ENCODE measurements around the gene RBM20.

Gene RBM20

DNA sequence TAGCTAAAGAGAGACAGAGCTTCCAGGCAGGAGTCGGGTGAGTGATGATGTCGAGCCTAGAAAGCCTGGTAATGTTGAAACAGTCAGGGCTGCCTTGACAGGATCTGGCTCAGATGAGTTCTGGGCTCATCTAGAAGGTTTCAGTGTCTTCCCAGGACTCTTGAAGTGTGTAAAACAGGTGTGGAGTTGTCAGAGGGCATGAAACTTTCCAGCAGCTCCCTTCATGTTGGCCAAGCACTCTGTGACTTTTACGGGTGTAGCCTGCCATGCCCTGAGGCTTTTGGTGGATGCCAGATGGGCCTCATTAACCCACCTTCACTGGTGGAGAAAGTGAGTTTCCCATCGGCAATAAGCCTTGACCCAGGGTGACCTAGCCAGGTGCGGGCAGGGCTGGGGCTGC is 161.2 kb downstream of the RBM20 start:
- Histone ChIP-seq H3K27me3 (ENCODE audit: insufficient read depth, poor library complexity, severe bottlenecking) (no peaks in the 10 kb centered on the region), H3K4me3 (replicated peaks; ENCODE audit: insufficient read depth, low read length) (no peak overlapping the region), H3K27ac (replicated peaks) (no peak overlapping the region)
- no peak for DNase-seq (ENCODE audit: low read depth in 1 of 2, low spot score in 1 of 2)
- TF ChIP-seq POLR2AphosphoS5 (IDR thresholded peaks at IDR 0.05; ENCODE audit: low read depth) (no peak), SPI1 (IDR thresholded peaks at IDR 0.05; ENCODE audit: borderline replicate concordance, low read depth) (no peak), CTCF (IDR thresholded peaks at IDR 0.05; ENCODE audit: insufficient read depth, low read length) (no peak)

- TF ChIP-seq CTCF (IDR thresholded peaks at IDR 0.05; ENCODE audit: insufficient read depth, low read length): no peak
- TF ChIP-seq, protein P1, sequence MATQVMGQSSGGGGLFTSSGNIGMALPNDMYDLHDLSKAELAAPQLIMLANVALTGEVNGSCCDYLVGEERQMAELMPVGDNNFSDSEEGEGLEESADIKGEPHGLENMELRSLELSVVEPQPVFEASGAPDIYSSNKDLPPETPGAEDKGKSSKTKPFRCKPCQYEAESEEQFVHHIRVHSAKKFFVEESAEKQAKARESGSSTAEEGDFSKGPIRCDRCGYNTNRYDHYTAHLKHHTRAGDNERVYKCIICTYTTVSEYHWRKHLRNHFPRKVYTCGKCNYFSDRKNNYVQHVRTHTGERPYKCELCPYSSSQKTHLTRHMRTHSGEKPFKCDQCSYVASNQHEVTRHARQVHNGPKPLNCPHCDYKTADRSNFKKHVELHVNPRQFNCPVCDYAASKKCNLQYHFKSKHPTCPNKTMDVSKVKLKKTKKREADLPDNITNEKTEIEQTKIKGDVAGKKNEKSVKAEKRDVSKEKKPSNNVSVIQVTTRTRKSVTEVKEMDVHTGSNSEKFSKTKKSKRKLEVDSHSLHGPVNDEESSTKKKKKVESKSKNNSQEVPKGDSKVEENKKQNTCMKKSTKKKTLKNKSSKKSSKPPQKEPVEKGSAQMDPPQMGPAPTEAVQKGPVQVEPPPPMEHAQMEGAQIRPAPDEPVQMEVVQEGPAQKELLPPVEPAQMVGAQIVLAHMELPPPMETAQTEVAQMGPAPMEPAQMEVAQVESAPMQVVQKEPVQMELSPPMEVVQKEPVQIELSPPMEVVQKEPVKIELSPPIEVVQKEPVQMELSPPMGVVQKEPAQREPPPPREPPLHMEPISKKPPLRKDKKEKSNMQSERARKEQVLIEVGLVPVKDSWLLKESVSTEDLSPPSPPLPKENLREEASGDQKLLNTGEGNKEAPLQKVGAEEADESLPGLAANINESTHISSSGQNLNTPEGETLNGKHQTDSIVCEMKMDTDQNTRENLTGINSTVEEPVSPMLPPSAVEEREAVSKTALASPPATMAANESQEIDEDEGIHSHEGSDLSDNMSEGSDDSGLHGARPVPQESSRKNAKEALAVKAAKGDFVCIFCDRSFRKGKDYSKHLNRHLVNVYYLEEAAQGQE (IDR thresholded peaks at IDR 0.05; ENCODE audit: insufficient replicate concordance, low read depth): no peak
- TF ChIP-seq SPI1 (IDR thresholded peaks at IDR 0.05; ENCODE audit: borderline replicate concordance, low read depth): no peak
- TF ChIP-seq POLR2AphosphoS5 (IDR thresholded peaks at IDR 0.05; ENCODE audit: low read depth): no peak
- no peak for TF ChIP-seq GABPA (IDR thresholded peaks at IDR 0.05; ENCODE audit: low read depth)
- no peak for DNase-seq (ENCODE audit: low read depth in 1 of 2, low spot score in 1 of 2)
- Histone ChIP-seq H3K27ac (replicated peaks) (no peak overlapping the region), H3K27me3 (ENCODE audit: insufficient read depth, poor library complexity, severe bottlenecking) (no peaks in the 10 kb centered on the region), H3K4me3 (replicated peaks; ENCODE audit: insufficient read depth, low read length) (no peak overlapping the region)
These were observed 162.2 kb downstream of the RBM20 start for GRCh38 chr10:110806335-110806734.

DNA sequence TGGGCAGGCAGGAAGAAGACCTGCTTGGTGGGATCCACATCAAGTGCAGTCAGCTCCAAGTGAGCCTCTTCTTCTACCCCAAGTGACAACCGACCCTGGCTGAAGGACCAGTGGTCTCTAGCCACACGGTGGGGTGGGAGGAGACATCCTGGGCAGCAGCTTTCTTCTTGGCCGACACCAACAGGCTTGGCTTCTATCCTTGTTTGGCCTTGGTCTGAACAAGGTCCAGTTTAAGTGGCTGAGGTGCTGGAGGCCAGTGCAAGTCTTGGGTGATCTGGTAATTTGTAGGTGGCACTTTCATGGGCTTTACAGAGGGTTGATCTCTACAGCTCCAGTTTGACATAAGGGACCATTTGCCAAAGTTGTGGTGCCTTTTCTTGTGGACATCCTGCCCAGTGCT is 164.0 kb downstream of the RBM20 start:
- H3K27ac ChIP-seq (replicated peaks): no peak overlapping the region
- H3K4me3 ChIP-seq (replicated peaks; ENCODE audit: insufficient read depth, low read length): no peak overlapping the region
- DNase-seq (ENCODE audit: low read depth in 1 of 2, low spot score in 1 of 2): no peak
- no peaks in the 10 kb centered on the region for H3K27me3 ChIP-seq (ENCODE audit: insufficient read depth, poor library complexity, severe bottlenecking)
- TF ChIP-seq GABPA (IDR thresholded peaks at IDR 0.05; ENCODE audit: low read depth) (no peak), CTCF (IDR thresholded peaks at IDR 0.05; ENCODE audit: insufficient read depth, low read length) (no peak), POLR2AphosphoS5 (IDR thresholded peaks at IDR 0.05; ENCODE audit: low read depth) (no peak), SPI1 (IDR thresholded peaks at IDR 0.05; ENCODE audit: borderline replicate concordance, low read depth) (no peak)
- TF ChIP-seq, protein P1 (IDR thresholded peaks at IDR 0.05; ENCODE audit: insufficient replicate concordance, low read depth): no peak

DNA sequence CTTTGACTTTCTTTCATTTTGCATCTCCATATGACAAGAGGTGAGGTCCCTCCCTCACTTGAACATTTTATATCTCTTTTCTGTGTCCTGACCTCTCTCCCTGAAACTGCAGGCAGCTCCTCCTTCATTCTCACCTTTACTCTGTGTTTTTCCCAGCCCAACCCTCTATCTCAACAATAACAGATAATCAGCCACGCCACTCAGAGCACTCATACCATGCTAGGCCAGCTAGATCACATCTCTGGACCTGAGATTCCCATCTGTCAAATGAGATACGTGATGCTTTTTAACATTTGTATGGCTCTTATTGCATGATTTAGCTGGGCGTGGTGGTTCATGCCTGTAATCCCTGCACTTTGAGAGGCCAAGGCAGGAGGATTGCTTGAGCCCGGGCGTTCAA is 164.5 kb downstream of the RBM20 start:
- DNase-seq (ENCODE audit: low read depth in 1 of 2, low spot score in 1 of 2): no peak
- H3K4me3 ChIP-seq (replicated peaks; ENCODE audit: insufficient read depth, low read length): no peak overlapping the region
- TF ChIP-seq POLR2AphosphoS5 (IDR thresholded peaks at IDR 0.05; ENCODE audit: low read depth) (no peak), GABPA (IDR thresholded peaks at IDR 0.05; ENCODE audit: low read depth) (no peak), CTCF (IDR thresholded peaks at IDR 0.05; ENCODE audit: insufficient read depth, low read length) (no peak), SPI1 (IDR thresholded peaks at IDR 0.05; ENCODE audit: borderline replicate concordance, low read depth) (no peak)
- TF ChIP-seq, protein P1 (IDR thresholded peaks at IDR 0.05; ENCODE audit: insufficient replicate concordance, low read depth): no peak
- H3K27me3 ChIP-seq (ENCODE audit: insufficient read depth, poor library complexity, severe bottlenecking): no peaks in the 10 kb centered on the region
- H3K27ac ChIP-seq (replicated peaks): no peak overlapping the region
